Panc1 (cell line): ENCODE data around the gene GPR173. TPM values are rescaled to one million over a fixed set of nuclear protein-coding genes. Genes with fewer than 3 reads are reported as not detected.

ENCODE experiments used
- ATAC-seq: fragments of 200-7000 bp; cut with Tn5 transposase; 2 replicates; pipeline ENCODE4 v1.9.1; 2020; ENCODE audit warnings: mild to moderate bottlenecking, moderate library complexity
- BruUV-seq: library from RNA; stranded (reverse); fragments of 400-500 nt; replicated peaks from 2 replicates; lab custom pipeline; 2021; lab: Mats Ljungman, UMichigan
- CTCF ChIA-PET: fragments of 300-600 bp; sonication (Branson Sonifier 250); formaldehyde crosslinking; loops from one replicate; lab custom pipeline; 2022; ENCODE audit warnings: antibody characterized with exemption; lab: Charles Lee
- POLR2A ChIA-PET: fragments of 300-600 bp; sonication (Branson Sonifier 250); formaldehyde crosslinking; loops from one replicate; lab custom pipeline; 2022; ENCODE audit warnings: antibody characterized with exemption; lab: Charles Lee
- DNase-seq: peaks from one replicate; pipeline ENCODE4 v3.0.0-alpha.2; 2010; ENCODE audit warnings: low read depth, low spot score
- H3K27ac ChIP-seq: 2 replicates; pipeline ENCODE4 v1.5.1; 2011; ENCODE audit warnings: mild to moderate bottlenecking, low read length, inconsistent platforms
- H3K27me3 ChIP-seq: fragments of 200-500 bp; sonication (Bioruptor generic); 2 replicates; pipeline ENCODE4 v1.6.0; 2014; ENCODE audit warnings: low read length, inconsistent platforms; ENCODE audit not compliant: control insufficient read depth, insufficient read depth
- H3K36me3 ChIP-seq: fragments of 200-500 bp; sonication (Bioruptor generic); 2 replicates; pipeline ENCODE4 v1.5.1; 2014; ENCODE audit warnings: inconsistent platforms, mild to moderate bottlenecking, low read length, moderate library complexity; ENCODE audit not compliant: control insufficient read depth, insufficient read depth
- H3K4me1 ChIP-seq: 2 replicates; pipeline ENCODE4 v1.5.1; 2011; ENCODE audit warnings: inconsistent platforms, mild to moderate bottlenecking, low read length, moderate library complexity; ENCODE audit not compliant: control insufficient read depth, insufficient read depth
- H3K4me3 ChIP-seq, 2 experiments: 2 replicates each; pipeline ENCODE4 v1.5.1; 2011 to 2012; ENCODE audit warnings: low read depth in 2 of 2, low read length in 2 of 2, mild to moderate bottlenecking in 2 of 2, inconsistent platforms in 1 of 2, moderate library complexity in 1 of 2
- H3K9me3 ChIP-seq: fragments of 200-500 bp; sonication (Bioruptor generic); 2 replicates; pipeline ENCODE4 v1.5.1; 2014; ENCODE audit warnings: low read depth, mild to moderate bottlenecking, inconsistent platforms, low read length, moderate library complexity; ENCODE audit not compliant: control insufficient read depth, insufficient read depth
- CTCF ChIP-seq: fragments of 450-650 bp; IDR thresholded peaks from 2 replicates; pipeline ENCODE4 v1.5.1; 2017; ENCODE audit warnings: mild to moderate bottlenecking
- POLR2AphosphoS5 ChIP-seq: IDR thresholded peaks from 2 replicates; pipeline ENCODE4 v1.6.1; 2012; ENCODE audit warnings: mild to moderate bottlenecking, low read depth, low read length, moderate library complexity
- REST ChIP-seq, 2 experiments: IDR thresholded peaks; 2 replicates each; pipeline ENCODE4 v1.6.1; 2011 to 2012; ENCODE audit warnings: low read depth in 2 of 2, control low read depth in 1 of 2, low read length in 1 of 2, mild to moderate bottlenecking in 1 of 2, moderate library complexity in 1 of 2; ENCODE audit not compliant: insufficient read depth in 1 of 2
- SIN3A ChIP-seq: IDR thresholded peaks from 2 replicates; pipeline ENCODE4 v1.6.1; 2012; ENCODE audit warnings: low read depth, mild to moderate bottlenecking, low read length, moderate library complexity, borderline replicate concordance; ENCODE audit not compliant: insufficient read depth
- TCF7L2 ChIP-seq: IDR thresholded peaks from 2 replicates; pipeline ENCODE4 v1.6.1; 2011; ENCODE audit warnings: mild to moderate bottlenecking, low read depth, low read length, inconsistent platforms
- in situ Hi-C: cut with HindIII; loops from 2 replicates; pipeline ENCODE4 v1.10.0; 2016; ENCODE audit warnings: low sequenced_read_pairs, low pct_unique_long_range_greater_than_20kb
- intact Hi-C: fragments of 100-400 bp; cut with micrococcal nuclease; formaldehyde crosslinking; loops from one replicate; pipeline ENCODE4 v1.10.0; 2022; ENCODE audit not compliant: unreplicated experiment
- total RNA-seq: library from RNA; stranded (reverse); gene quantifications from one replicate; pipeline ENCODE4 v1.2.1, GENCODE V29; 2021; ENCODE audit not compliant: unreplicated experiment

The GPR173 gene
- total RNA-seq, 1 experiment from 2014 or later: 0.13 TPM

GRCh38 chrX:53085661-53086229 is 37.2 kb downstream of the GPR173 start:
- no peak for ATAC-seq
- BruUV-seq: no TSS peak
- no peaks in the 10 kb centered on the region for H3K36me3 ChIP-seq

GRCh38 chrX:53086464-53086863 is 37.9 kb downstream of the GPR173 start:
- in situ Hi-C loops: no loop called here
- Histone ChIP-seq H3K4me1 (peaks cover 8% of the 10 kb centered on the region), H3K27ac (no peak overlapping the region), H3K4me3 (no peak overlapping the region), H3K36me3 (no peaks in the 10 kb centered on the region), H3K27me3 (no peaks in the 10 kb centered on the region), H3K9me3 (no peaks in the 10 kb centered on the region)
- POLR2A ChIA-PET: no interaction called here
- TF ChIP-seq REST (IDR thresholded peaks at IDR 0.05; ENCODE audit: insufficient read depth in 1 of 2, low read depth in 2 of 2, low read length in 1 of 2) (no peak), CTCF (no peak), SIN3A (no peak), TCF7L2 (no peak), POLR2AphosphoS5 (no peak)
- intact Hi-C loops: no loop called here
- BruUV-seq: no TSS peak
- no peak for DNase-seq
- CTCF ChIA-PET: no interaction called here
- no peak for ATAC-seq

More at GRCh38 chrX:53085661-53086229, 37.2 kb downstream of the GPR173 start:
- H3K9me3 ChIP-seq: no peaks in the 10 kb centered on the region
- H3K27ac ChIP-seq: no peak overlapping the region
- POLR2A ChIA-PET: no interaction called here
- CTCF ChIA-PET: no interaction called here
- intact Hi-C loops (no loop called here), in situ Hi-C loops (no loop called here)
- DNase-seq: no peak
- H3K4me1 ChIP-seq: peaks cover 8% of the 10 kb centered on the region
- TF ChIP-seq POLR2AphosphoS5 (no peak), REST (IDR thresholded peaks at IDR 0.05; ENCODE audit: insufficient read depth in 1 of 2, low read depth in 2 of 2, low read length in 1 of 2) (no peak), SIN3A (no peak)
- no peaks in the 10 kb centered on the region for H3K27me3 ChIP-seq
- H3K4me3 ChIP-seq: no peak overlapping the region
